Body of pancreas (tissue), 4 donors: Measurements from ENCODE around the gene CAPN12.

Source experiments
- POLR2A ChIP-seq, 3 donors: fragments of 450-650 bp; IDR thresholded peaks; one replicate each; pipeline ENCODE4 v1.6.1; 2016; ENCODE audit warnings: antibody characterized with exemption in 3 of 3, mild to moderate bottlenecking in 2 of 3
- TF ChIP-seq, protein P1 (sequence below), 7 experiments: fragments of 450-650 bp in 4 of 7; fragments of 200-600 bp in 3 of 7; sonication (generic) in 3 of 7; IDR thresholded peaks; one replicate each; pipeline ENCODE4 v1.5.1; 2016 to 2019; ENCODE audit warnings: antibody characterized with exemption in 7 of 7

DNA sequence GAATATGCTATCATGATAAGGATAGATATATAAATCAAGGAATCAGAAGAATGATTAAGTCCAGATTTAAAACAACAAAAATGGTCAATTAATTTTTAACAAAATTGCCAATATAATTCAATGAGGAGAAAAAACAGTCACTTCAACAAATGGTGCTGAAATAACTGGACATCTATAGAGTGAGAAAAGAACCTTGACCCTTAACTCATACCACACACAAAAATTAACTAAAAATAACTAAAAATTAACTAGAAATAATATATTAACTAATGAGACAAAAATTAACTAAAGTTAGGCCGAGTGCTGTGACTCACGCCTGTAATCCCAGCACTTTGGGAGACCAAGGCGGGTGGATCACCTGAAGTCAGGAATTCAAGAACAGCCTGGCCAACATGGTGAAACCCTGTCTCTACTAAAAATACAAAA lies 19.5 kb upstream of the CAPN12 start:
- TF ChIP-seq, protein P1, sequence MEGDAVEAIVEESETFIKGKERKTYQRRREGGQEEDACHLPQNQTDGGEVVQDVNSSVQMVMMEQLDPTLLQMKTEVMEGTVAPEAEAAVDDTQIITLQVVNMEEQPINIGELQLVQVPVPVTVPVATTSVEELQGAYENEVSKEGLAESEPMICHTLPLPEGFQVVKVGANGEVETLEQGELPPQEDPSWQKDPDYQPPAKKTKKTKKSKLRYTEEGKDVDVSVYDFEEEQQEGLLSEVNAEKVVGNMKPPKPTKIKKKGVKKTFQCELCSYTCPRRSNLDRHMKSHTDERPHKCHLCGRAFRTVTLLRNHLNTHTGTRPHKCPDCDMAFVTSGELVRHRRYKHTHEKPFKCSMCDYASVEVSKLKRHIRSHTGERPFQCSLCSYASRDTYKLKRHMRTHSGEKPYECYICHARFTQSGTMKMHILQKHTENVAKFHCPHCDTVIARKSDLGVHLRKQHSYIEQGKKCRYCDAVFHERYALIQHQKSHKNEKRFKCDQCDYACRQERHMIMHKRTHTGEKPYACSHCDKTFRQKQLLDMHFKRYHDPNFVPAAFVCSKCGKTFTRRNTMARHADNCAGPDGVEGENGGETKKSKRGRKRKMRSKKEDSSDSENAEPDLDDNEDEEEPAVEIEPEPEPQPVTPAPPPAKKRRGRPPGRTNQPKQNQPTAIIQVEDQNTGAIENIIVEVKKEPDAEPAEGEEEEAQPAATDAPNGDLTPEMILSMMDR (IDR thresholded peaks at IDR 0.05), result no peak
- peak in 1 of 3 donors; percentile 47 for TF ChIP-seq POLR2A (IDR thresholded peaks at IDR 0.05)
